ENCODE results near the gene CD46.

Gene CD46

GRCh38 chr1:207797229-207797973 lies 45.5 kb downstream of the CD46 start:
- no peak overlapping the region for H3K9ac ChIP-seq (ENCODE audit: low read depth, low read length)
- H3K9me3 ChIP-seq (ENCODE audit: control insufficient read depth, insufficient read depth, low read length) = no peaks in the 10 kb centered on the region

DNA sequence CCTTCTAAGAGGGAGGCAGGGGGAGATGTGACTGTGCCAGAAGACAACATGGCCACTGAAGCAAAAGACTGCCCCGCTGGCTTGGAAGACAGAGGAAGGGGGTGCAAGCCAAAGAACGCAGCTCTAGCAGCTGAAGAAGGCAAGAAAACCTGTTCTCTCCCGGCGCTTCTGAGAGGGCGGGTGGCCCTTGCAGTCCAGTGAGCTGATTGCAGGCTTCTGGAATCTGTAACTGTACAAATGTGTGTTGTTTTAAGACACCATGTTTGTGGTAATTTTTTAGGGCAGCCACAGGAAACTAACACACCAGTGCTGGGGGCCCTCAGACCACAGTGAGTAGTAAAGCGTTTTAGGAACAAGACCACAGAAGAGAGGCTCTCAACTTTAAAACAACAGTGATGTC lies 47.0 kb downstream of the CD46 start:
- Histone ChIP-seq H3K9ac (ENCODE audit: low read depth, low read length) (no peak overlapping the region), H3K9me3 (ENCODE audit: control insufficient read depth, insufficient read depth, low read length) (no peaks in the 10 kb centered on the region), H3K36me3 (ENCODE audit: insufficient read depth, low read length) (peaks cover 6% of the 10 kb centered on the region), H3K4me1 (ENCODE audit: insufficient read depth, low read length) (no peaks in the 10 kb centered on the region)

More at GRCh38 chr1:207797229-207797973, 45.5 kb downstream of the CD46 start:
- Histone ChIP-seq H3K36me3 (ENCODE audit: insufficient read depth, low read length) (peaks cover 8% of the 10 kb centered on the region), H3K4me1 (ENCODE audit: insufficient read depth, low read length) (no peaks in the 10 kb centered on the region)

- peaks cover 2% of the 10 kb centered on the region; the same call in 1 of the 2 replicates for H3K36me3 ChIP-seq (ENCODE audit: insufficient read depth, low read length)
- H3K9me3 ChIP-seq (ENCODE audit: control insufficient read depth, insufficient read depth, low read length) = no peaks in the 10 kb centered on the region
- H3K4me1 ChIP-seq (ENCODE audit: insufficient read depth, low read length) = no peaks in the 10 kb centered on the region
- H3K9ac ChIP-seq (ENCODE audit: low read depth, low read length) = no peak overlapping the region; the same call in 1 of the 2 replicates
Observed at GRCh38 chr1:207799989-207800648, 48.3 kb downstream of the CD46 start.

- no peaks in the 10 kb centered on the region for H3K4me1 ChIP-seq (ENCODE audit: insufficient read depth, low read length)
- no peak overlapping the region for H3K9ac ChIP-seq (ENCODE audit: low read depth, low read length)
- peaks cover 2% of the 10 kb centered on the region for H3K36me3 ChIP-seq (ENCODE audit: insufficient read depth, low read length)
- H3K9me3 ChIP-seq (ENCODE audit: control insufficient read depth, insufficient read depth, low read length) = no peaks in the 10 kb centered on the region
Observed at GRCh38 chr1:207801819-207802218, 50.0 kb downstream of the CD46 start.

- Histone ChIP-seq H3K36me3 (ENCODE audit: insufficient read depth, low read length) (peaks cover 2% of the 10 kb centered on the region), H3K4me1 (ENCODE audit: insufficient read depth, low read length) (no peaks in the 10 kb centered on the region; the same call in 1 of the 2 replicates), H3K9me3 (ENCODE audit: control insufficient read depth, insufficient read depth, low read length) (no peaks in the 10 kb centered on the region), H3K9ac (ENCODE audit: low read depth, low read length) (no peak overlapping the region)
Observed at GRCh38 chr1:207803678-207804077, 51.8 kb downstream of the CD46 start.

- no peaks in the 10 kb centered on the region; the same call in 1 of the 2 replicates for H3K4me1 ChIP-seq (ENCODE audit: insufficient read depth, low read length)
- H3K36me3 ChIP-seq (ENCODE audit: insufficient read depth, low read length) = peaks cover 2% of the 10 kb centered on the region
- H3K9me3 ChIP-seq (ENCODE audit: control insufficient read depth, insufficient read depth, low read length) = no peaks in the 10 kb centered on the region
- no peak overlapping the region for H3K9ac ChIP-seq (ENCODE audit: low read depth, low read length)
Observed at GRCh38 chr1:207804721-207805468, 53.0 kb downstream of the CD46 start.

DNA sequence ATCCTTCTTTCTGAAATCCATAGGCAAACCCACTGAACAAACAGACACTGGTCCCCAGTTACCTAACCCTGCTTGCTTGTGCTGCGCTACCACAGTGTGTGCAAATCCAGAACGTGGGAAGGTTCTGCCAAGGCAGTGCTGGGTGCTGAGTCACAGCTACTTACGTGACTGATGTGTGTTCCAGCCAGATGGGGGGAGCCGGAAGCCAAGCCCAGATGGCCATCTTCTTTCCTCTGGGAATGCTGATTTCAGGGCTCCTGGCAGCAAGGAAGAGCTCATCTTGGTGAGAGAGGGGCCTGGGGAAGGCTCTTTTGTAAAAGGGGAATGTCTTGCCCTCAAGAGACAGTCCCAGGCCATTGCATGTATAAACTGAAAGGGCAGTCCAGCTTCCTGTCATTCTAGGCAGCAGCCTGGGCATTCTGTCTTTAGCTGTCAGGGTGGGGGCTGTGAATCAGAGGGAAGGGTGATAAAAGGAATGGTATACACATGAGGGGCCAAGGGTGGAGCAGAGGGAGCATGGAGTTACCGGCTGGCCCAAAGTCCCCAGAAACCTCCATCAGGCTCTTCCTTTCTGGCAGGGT lies 54.1 kb downstream of the CD46 start:
- H3K9me3 ChIP-seq (ENCODE audit: control insufficient read depth, insufficient read depth, low read length) = no peaks in the 10 kb centered on the region
- H3K9ac ChIP-seq (ENCODE audit: low read depth, low read length) = no peak overlapping the region
- no peaks in the 10 kb centered on the region; the same call in 1 of the 2 replicates for H3K4me1 ChIP-seq (ENCODE audit: insufficient read depth, low read length)
- peaks cover 2% of the 10 kb centered on the region for H3K36me3 ChIP-seq (ENCODE audit: insufficient read depth, low read length)

- Histone ChIP-seq H3K36me3 (ENCODE audit: insufficient read depth, low read length) (peaks cover 2% of the 10 kb centered on the region), H3K9ac (ENCODE audit: low read depth, low read length) (no peak overlapping the region)
Observed at GRCh38 chr1:207806531-207807325, 54.9 kb downstream of the CD46 start.

GRCh38 chr1:207807326-207807689 lies 55.5 kb downstream of the CD46 start:
- Histone ChIP-seq H3K4me1 (ENCODE audit: insufficient read depth, low read length) (no peaks in the 10 kb centered on the region; the same call in 1 of the 2 replicates), H3K9me3 (ENCODE audit: control insufficient read depth, insufficient read depth, low read length) (no peaks in the 10 kb centered on the region), H3K9ac (ENCODE audit: low read depth, low read length) (no peak overlapping the region), H3K36me3 (ENCODE audit: insufficient read depth, low read length) (no peaks in the 10 kb centered on the region; the same call in 1 of the 2 replicates)

More at GRCh38 chr1:207806531-207807325, 54.9 kb downstream of the CD46 start:
- no peaks in the 10 kb centered on the region for H3K9me3 ChIP-seq (ENCODE audit: control insufficient read depth, insufficient read depth, low read length)
- H3K4me1 ChIP-seq (ENCODE audit: insufficient read depth, low read length) = no peaks in the 10 kb centered on the region; the same call in 1 of the 2 replicates

DNA sequence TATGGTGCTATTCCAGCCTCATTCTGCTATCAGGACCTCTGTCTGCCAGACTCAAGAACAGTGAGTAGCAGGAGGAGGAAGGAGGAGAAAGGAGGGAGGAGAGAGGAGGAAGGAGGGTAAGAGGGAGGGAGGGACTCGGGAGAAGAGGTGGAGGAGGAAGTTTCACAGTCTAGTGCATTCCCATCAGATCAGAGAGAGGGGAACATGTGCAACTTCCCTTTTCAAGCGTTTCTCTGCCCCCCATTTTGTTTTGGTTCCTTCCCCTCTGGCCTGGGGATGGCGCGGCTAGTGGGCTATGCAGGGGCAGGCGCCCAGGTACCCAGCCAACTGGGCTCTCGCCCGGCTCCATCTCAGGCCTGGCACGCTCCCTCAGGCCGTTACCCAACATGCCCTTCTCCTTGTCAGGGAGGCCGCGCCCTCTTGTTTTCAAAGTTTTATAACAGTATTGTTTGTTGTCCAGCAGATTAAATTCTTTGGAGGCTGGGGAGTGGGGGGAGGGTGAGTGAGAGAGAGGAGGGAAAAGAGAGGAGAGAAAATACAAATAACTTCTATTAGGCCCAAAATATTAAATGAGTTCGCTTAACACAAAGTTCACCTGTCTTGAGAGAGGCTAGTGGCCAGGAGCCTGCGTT lies 56.0 kb downstream of the CD46 start:
- no peaks in the 10 kb centered on the region; the same call in 1 of the 2 replicates for H3K36me3 ChIP-seq (ENCODE audit: insufficient read depth, low read length)
- H3K4me1 ChIP-seq (ENCODE audit: insufficient read depth, low read length) = no peaks in the 10 kb centered on the region; the same call in 1 of the 2 replicates
- no peaks in the 10 kb centered on the region for H3K9me3 ChIP-seq (ENCODE audit: control insufficient read depth, insufficient read depth, low read length)
- H3K9ac ChIP-seq (ENCODE audit: low read depth, low read length) = no peak overlapping the region

DNA sequence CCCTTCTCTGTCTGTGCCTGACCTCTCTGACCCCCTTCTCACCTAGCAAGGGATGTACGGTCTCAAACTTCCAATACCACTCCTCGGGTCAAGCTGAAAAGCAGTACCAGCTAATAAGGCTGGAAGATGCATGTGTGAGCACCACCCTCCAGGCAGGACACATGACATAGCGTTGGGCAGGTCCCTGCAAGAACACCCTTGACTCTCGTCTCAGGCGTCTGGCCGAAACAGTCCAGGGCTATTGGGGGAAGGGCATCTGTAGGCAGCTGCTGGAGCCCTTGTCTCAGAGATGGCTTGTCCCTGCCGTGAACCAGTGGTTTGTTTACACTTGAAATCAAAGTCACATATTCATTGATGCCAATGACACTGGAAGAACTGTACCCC lies 56.5 kb downstream of the CD46 start:
- Histone ChIP-seq H3K4me1 (ENCODE audit: insufficient read depth, low read length) (no peaks in the 10 kb centered on the region; the same call in 1 of the 2 replicates), H3K36me3 (ENCODE audit: insufficient read depth, low read length) (no peaks in the 10 kb centered on the region; the same call in 1 of the 2 replicates), H3K9me3 (ENCODE audit: control insufficient read depth, insufficient read depth, low read length) (no peaks in the 10 kb centered on the region), H3K9ac (ENCODE audit: low read depth, low read length) (no peak overlapping the region)

DNA sequence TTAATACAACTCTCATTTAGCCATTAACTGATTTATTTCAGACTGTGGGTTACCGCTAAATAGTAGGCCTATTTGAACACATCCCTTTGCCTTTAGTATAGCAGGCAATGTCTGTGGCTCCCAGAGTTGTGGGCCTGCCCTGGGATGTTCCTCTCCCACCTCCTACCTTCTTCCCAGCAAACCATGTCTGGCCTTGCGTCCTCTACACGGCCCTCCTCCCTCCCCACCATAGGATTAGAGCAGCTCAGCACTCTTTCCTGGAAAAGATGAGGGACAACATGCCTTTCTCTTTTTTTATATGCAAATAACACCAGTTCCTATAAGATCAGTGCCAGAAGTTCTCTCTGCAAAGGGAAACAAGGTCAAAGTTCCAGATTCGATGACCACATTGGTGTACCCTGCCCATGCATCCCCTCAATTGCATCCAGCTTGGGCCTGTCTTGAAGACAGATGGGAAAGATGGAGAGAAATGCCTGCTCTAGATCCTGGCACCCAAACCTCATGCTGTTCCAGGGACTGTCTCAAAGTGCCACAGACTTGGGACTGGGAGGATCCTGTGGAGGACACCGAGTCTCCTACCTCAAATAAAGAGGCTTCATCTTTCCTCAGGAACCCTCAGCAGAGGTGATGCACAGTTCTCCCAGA lies 57.2 kb downstream of the CD46 start:
- H3K9ac ChIP-seq (ENCODE audit: low read depth, low read length) = no peak overlapping the region
- no peaks in the 10 kb centered on the region; the same call in 1 of the 2 replicates for H3K36me3 ChIP-seq (ENCODE audit: insufficient read depth, low read length)
- H3K4me1 ChIP-seq (ENCODE audit: insufficient read depth, low read length) = no peaks in the 10 kb centered on the region; the same call in 1 of the 2 replicates
- no peaks in the 10 kb centered on the region for H3K9me3 ChIP-seq (ENCODE audit: control insufficient read depth, insufficient read depth, low read length)

- no peak overlapping the region for H3K9ac ChIP-seq (ENCODE audit: low read depth, low read length)
- H3K36me3 ChIP-seq (ENCODE audit: insufficient read depth, low read length) = no peaks in the 10 kb centered on the region; the same call in 1 of the 2 replicates
- H3K9me3 ChIP-seq (ENCODE audit: control insufficient read depth, insufficient read depth, low read length) = no peaks in the 10 kb centered on the region
- no peaks in the 10 kb centered on the region; the same call in 1 of the 2 replicates for H3K4me1 ChIP-seq (ENCODE audit: insufficient read depth, low read length)
Observed at GRCh38 chr1:207810173-207810572, 58.3 kb downstream of the CD46 start.

Measured in ES-I3 (cell line).